GM12878 (cell line): ENCODE results near the gene GGT6.

Experiments
- BHLHE40 ChIP-seq, 2 experiments: fragments of 450-650 bp in 1 of 2; IDR thresholded peaks; 2 replicates each; pipeline ENCODE4 v1.6.1; 2011 to 2017; ENCODE audit warnings: low read depth in 2 of 2, borderline replicate concordance in 1 of 2, improper control_type of control experiment in 1 of 2, low read length in 1 of 2, mild to moderate bottlenecking in 1 of 2
- GABPA ChIP-seq: IDR thresholded peaks from 2 replicates; pipeline ENCODE4 v1.6.1; 2014; ENCODE audit warnings: antibody characterized with exemption, low read depth, mild to moderate bottlenecking, inconsistent platforms
- IKZF1 ChIP-seq: fragments of 450-650 bp; conservative IDR thresholded peaks from 2 replicates; pipeline ENCODE4 v1.6.1; 2017; ENCODE audit warnings: antibody characterized with exemption, mild to moderate bottlenecking
- KDM1A ChIP-seq: fragments of 200-600 bp; sonication (generic); IDR thresholded peaks from 2 replicates; pipeline ENCODE4 v1.6.1; 2016; ENCODE audit warnings: borderline replicate concordance
- MYC ChIP-seq: IDR thresholded peaks from 2 replicates; pipeline ENCODE4 v1.6.1; 2011; ENCODE audit warnings: mild to moderate bottlenecking, low read length, moderate library complexity, inconsistent platforms; ENCODE audit not compliant: insufficient read depth, insufficient replicate concordance, insufficient read length, severe bottlenecking
- NBN ChIP-seq: fragments of 450-650 bp; IDR thresholded peaks from 2 replicates; pipeline ENCODE4 v1.6.1; 2016
- POLR2A ChIP-seq: IDR thresholded peaks from 2 replicates; pipeline ENCODE4 v1.6.1; 2011; ENCODE audit warnings: low read depth, mild to moderate bottlenecking, low read length
- POLR2AphosphoS2 ChIP-seq: IDR thresholded peaks from 2 replicates; pipeline ENCODE4 v1.6.1; 2011; ENCODE audit warnings: low read depth, mild to moderate bottlenecking, low read length, improper control_type of control experiment, moderate library complexity
- REST ChIP-seq: IDR thresholded peaks from 2 replicates; pipeline ENCODE4 v1.6.1; 2012; ENCODE audit warnings: mild to moderate bottlenecking, low read depth, low read length
- SIN3A ChIP-seq: IDR thresholded peaks from 2 replicates; pipeline ENCODE4 v1.6.1; 2012; ENCODE audit warnings: low read depth, low read length, improper control_type of control experiment
- SP1 ChIP-seq: IDR thresholded peaks from one replicate; pipeline ENCODE4 v1.6.1; 2011; ENCODE audit warnings: low read depth, low read length
- ZBTB4 ChIP-seq: fragments of 450-650 bp; formaldehyde crosslinking; IDR thresholded peaks from 2 replicates; pipeline ENCODE4 v1.4.0; 2022; ENCODE audit warnings: mild to moderate bottlenecking, moderate library complexity
- ZNF274 ChIP-seq: IDR thresholded peaks from one replicate; pipeline ENCODE4 v1.8.0; 2011; ENCODE audit not compliant: insufficient read length, insufficient read depth
- TF ChIP-seq, protein P1 (sequence below), 3 experiments: IDR thresholded peaks in 2 of 3; conservative IDR thresholded peaks in 1 of 3; 2 replicates each; pipeline ENCODE4 v1.5.1; 2011; ENCODE audit warnings: low read depth in 3 of 3, low read length in 3 of 3, mild to moderate bottlenecking in 3 of 3, control low read depth in 2 of 3, moderate library complexity in 2 of 3, inconsistent platforms in 1 of 3, mixed read lengths in 1 of 3; ENCODE audit not compliant: control insufficient read depth in 2 of 3, insufficient read depth in 1 of 3; ENCODE audit errors: extremely low read depth in 1 of 3

DNA sequence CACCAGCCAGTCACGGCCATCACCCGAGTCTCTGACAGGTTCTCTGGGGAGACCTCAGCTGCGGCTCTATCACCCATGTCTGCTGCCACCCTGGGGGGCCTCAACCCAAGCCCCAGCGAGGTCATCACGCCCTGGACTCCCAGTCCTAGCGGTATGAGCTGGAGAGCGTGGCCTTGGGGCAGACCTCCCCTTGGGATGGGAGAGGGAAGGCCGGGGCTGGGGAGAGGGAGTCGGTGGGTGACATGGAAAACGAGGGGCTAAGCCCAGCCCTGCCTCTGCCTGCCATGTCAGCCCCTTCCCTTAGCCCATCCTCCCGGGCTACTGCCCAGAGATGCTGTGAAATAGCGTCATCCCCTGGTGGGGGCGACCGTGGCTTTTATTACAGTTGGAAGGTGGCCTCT is 32.6 kb upstream of the GGT6 start:
- TF ChIP-seq MYC (no peak), NBN (no peak), ZNF274 (no peak), SIN3A (no peak), IKZF1 (no peak), SP1 (no peak), POLR2A (no peak), GABPA (no peak), ZBTB4 (no peak), REST (no peak), POLR2AphosphoS2 (no peak), KDM1A (no peak), BHLHE40 (IDR thresholded peaks at IDR 0.05; ENCODE audit: borderline replicate concordance in 1 of 2, low read depth in 2 of 2, low read length in 1 of 2) (no peak)
- TF ChIP-seq, protein P1, sequence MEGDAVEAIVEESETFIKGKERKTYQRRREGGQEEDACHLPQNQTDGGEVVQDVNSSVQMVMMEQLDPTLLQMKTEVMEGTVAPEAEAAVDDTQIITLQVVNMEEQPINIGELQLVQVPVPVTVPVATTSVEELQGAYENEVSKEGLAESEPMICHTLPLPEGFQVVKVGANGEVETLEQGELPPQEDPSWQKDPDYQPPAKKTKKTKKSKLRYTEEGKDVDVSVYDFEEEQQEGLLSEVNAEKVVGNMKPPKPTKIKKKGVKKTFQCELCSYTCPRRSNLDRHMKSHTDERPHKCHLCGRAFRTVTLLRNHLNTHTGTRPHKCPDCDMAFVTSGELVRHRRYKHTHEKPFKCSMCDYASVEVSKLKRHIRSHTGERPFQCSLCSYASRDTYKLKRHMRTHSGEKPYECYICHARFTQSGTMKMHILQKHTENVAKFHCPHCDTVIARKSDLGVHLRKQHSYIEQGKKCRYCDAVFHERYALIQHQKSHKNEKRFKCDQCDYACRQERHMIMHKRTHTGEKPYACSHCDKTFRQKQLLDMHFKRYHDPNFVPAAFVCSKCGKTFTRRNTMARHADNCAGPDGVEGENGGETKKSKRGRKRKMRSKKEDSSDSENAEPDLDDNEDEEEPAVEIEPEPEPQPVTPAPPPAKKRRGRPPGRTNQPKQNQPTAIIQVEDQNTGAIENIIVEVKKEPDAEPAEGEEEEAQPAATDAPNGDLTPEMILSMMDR (IDR thresholded peaks at IDR 0.05 in 2 of 3, conservative IDR thresholded peaks at IDR 0.05 in 1 of 3; ENCODE audit: control insufficient read depth in 2 of 3, extremely low read depth in 1 of 3, insufficient read depth in 1 of 3, low read depth in 3 of 3, low read length in 3 of 3) = no peak
